HG03575 (cell line): ENCODE data around the gene CLK1.
A peak's percentile ranks its signal among the peaks of the same experiment; 100 is the strongest.

ENCODE experiments used
- ATAC-seq: cut with Tn5 transposase; IDR thresholded peaks from one replicate; pipeline ENCODE4 v1.9.1; 2021; ENCODE audit not compliant: unreplicated experiment, insufficient number of reproducible peaks, low FRiP score; ENCODE audit errors: extremely low read depth

Gene CLK1

DNA sequence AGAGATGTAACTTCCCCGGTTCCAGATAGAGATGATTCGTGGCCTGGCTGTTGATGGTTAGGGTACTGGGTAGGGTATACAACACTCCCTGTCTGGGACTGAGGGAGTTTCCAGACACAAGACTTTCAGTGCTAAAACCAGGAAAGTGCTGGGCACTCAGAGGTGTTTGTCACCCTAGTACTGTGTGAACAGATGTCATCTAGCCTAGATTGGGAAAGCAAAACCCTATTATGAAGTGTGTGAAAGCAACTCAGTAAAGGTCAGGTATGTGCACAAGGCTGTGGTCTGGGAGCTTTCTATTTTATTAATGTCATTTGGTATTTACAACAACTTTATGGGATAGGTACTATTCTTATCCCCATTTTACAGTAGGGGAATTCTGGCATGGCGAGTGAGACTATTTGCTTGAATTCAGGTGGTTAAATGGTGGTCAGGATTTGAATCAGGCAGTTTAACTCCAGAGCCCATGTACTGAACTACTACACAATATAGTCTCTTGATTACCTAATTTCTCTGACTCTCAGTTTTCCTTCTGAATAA lies 50.1 kb downstream of the CLK1 start:
- ATAC-seq = no peak

DNA sequence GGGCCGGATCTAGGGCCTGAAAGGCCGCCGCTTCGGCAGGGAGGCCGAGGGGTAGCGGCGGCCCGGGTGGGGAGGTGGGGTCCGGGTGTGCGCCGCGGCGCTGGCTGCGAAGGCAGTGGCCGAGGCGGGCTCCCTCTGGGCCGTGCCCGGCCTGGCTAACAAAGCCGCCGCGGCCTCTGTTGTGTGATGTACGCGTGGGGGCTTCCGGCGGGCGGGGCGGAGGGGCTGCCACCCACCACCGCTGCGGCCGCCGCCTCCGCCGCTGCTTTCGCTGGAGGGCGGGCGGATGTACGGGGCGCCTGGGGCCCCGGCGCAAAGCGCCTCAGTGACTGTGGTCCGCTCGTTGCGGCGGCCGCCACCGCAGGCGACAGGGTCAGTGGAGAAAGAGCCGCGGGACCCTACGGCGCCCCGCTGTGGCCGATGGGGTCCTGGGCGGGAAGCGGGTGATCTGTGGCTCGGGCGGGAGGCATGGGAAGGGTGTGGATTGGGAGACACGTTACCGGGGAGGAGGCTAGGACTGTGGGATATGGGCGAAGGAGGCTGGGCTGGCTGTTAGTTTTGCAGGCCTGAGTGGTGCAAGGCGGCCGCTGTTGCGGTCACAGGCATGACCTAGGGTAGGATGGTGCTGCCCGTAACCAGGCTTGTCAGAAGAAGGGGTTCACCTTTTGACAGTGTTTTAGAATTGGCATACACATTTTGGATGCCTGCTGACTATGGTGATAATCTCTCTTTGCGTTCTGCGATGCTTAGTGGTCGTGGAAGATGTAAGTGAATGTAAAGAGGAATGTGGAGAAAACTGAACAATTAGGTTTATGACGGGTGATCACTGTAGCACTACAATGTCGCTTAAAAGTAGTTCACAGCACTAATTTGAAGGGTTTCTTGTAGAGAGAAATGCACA lies 52.1 kb downstream of the CLK1 start:
- peak; percentile 12 for ATAC-seq

DNA sequence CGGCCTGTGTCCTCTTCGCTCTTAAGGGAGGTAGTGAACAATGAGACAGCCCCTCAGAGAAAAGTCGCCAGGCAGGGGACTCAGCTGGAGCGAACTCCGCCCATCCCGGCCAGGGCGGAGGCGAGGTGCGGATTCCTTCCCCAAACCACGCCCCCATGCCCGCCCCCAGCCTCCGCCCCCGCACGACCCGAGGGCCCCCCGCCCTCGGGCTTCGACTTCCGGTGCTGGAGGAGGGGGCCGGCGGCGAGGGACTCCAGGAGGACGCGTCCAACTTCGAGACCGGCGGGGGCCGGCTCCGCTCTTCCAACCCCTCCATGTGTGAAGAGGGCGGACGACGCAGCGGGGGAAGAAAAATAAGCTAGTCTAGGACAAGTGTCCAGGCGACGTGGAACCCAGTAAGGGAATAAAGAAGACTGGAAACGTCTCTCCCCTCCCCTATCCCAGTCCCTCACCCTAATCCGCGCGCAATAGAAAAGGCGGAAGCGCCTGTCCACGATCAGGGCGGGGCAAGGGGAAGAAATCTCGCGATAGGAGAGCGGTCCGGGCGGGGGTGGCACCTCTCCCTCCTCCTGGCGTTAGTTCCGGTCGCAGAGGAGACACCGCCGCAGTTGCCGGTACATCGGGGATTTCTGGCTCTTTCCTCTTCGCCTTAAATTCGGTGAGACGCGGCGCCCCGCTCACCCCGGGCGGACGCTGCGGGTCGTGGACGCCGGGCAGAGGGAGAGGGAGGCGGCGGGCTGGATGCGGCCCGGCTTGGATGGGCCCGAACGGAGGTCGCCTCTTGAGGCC lies 52.9 kb downstream of the CLK1 start, which contains the start of gene BZW1:
TSS of gene BZW1 (plus strand) at position 578 of the 789 bp plus-strand sequence. CDS start 1,308 bp downstream, outside the sequence.
- peak; percentile 47 for ATAC-seq

DNA sequence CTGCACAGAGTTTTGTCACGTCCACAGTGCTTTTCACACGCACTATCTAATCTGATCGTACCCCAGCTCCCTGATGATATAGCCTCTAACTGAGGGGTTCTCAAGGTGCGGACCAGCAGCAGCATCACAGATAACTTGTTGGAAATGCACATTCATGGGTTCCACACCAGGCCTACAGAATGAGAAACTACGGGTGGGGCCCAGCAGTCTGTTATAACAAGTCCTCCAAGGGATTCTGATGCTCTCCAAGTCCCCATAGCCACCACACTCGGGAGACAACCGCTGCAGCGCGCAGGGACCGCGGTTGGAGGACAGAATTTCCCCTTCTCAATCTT lies 53.5 kb downstream of the CLK1 start:
- ATAC-seq = no peak

DNA sequence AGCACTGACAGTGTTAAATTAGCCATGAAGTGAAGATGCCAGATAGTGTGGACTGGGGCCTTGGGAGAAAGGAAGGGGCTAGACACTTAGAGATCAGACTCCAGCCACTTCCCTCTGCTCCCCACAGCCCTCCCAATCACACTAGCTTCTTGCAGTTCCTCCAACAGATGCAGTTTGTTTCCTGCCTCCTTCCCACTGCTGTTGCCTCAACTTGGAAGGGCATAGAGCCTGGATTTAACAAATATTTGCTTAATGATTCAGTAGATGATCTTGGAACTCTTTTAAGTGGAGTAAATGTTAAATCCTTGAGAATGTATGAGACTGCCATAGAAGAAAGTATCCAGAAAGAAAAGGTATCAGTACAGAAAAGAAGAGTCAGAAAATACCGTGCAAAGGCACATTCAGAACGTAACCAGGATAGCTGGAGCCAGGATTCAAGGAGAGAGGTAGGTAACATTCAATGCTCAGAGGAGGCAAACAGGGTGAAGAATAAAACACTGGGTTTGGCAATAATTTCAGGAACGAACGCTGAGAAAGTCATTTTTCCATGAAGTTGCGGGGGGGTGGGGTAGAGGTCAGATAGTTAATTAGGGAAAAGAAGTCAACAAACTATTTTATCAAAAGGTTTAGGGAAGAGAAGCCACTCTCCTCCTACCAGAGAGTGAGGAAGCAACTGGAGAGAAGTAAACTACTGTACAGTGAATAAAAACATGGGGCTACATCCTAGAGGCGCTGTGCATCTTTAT lies 54.0 kb downstream of the CLK1 start:
- no peak for ATAC-seq

DNA sequence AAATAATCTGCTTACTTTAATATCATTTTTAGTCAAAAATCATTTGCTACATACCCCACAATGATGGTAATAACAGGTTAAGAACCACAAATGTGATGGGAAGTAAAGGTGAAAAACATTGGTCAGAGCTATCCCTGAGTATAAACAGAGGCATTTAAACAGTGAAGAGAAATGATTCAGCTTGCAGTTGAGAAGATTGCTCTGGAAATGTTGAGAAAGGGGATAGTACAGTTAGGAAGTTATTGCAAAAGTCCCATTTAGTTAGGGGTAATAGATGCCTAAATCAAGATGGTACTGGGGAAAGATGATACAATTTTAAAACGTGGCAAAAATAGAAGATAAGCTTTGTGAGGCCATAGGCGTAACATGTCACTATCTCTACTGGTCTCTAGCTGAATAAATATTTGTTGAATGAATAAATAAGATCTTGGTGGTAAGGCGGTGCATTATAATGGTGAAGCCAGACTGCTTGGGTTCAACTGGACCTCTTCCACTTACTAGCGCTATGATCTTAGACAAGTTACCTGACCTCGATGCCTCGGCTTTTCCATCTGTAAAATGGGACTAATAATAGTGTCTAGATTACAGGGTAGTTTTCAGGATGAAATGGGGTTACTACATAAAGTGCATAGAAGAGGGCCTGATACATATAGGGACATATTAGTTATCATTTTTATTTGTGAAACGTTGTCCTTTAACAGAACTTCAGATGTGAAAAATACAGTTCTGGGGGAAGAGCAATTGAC lies 54.8 kb downstream of the CLK1 start:
- no peak for ATAC-seq
